ENCODE data around the gene FGFR4.

The FGFR4 gene

DNA sequence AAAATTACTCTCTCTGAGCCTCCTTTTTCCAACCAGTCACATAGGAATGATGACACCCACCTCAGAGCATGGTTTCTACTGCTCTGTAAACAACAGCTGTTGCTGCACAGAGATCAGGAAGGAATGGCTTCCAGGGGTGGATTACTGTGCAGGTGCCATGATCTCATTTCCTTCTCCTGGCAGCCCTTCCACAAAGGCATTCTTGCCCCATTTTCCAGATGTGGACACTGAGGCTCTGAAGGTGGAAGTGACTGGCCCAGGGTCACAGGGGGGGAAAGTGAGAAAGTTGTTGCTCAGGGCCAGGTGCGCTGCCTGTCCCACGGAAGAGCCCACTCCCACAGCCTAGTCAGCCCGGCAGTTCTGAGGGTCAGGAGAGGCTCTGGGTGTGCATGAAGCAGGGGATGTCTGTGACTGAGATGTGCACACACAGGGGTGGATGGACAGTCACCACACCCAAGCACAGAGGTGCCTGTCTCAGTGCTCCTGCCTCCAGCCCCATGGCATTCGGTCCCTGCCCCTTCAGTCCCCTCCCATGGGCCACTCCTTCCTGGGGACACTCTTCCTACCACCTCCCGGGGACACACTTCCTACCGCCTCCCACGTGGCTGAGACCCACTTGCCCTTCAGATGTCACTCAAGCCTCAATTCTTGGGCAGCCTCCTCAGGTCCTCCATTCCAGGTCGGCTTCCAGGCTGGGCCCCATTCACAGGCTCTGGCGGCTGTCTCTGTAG lies 17.0 kb downstream of the FGFR4 start:
- DNase-seq = no peak

DNA sequence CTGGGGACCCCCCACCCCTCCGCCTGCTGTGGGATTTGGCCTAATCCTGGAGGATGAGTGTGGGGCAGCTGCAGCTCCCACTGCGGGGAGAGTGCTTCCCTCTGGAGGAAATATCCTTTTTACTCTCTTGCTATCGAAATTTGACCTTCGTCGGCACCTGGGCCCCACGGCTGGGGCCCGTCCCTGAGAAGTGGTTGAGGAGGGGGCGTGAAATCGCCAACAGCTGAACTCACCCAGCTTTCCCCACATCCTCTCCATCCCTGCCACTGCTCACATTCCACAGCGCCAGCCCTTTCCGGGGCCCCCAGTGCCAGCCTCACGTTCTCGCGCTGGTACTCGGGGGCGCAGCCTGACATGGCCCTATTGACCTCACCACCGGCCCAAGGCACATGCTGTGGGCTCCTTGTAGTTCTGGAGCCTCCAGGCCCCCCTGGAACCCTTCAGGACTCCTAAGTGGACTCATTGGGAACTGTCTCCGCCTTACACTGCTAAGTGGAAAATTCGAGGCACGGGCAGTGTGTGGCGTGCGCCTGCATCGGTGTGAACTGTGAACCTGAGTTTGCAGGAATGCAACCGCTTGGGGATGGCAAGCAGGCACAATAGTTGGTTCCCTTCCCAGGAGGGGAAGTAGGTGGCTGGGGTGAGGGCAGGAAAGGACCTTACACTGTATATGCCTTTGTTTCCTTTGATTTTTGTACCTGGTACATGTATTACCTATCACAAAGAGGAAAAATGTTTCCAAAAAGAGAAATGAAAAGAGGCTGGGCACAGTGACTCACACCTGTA lies 19.2 kb downstream of the FGFR4 start:
- no peak for DNase-seq

DNA sequence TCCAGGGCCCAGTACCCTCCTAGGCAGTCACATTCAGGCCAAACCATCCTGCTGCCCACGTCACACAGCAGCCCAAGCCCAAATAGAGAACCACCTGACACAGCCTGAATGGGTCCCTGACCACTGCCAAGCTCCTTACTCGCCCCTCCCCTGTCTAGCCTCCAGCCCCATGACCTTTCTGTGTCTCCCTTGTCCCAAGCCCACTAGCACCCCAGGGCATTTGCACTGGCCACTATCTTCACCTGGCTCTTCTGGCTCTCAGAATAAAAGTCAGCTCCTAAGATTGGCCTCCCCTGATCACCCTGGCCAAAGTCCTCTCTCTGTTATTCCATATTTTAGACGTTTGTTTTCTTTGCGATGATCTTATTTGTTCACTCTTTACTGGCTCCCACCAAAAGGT lies 20.4 kb downstream of the FGFR4 start:
- no peak for DNase-seq

DNA sequence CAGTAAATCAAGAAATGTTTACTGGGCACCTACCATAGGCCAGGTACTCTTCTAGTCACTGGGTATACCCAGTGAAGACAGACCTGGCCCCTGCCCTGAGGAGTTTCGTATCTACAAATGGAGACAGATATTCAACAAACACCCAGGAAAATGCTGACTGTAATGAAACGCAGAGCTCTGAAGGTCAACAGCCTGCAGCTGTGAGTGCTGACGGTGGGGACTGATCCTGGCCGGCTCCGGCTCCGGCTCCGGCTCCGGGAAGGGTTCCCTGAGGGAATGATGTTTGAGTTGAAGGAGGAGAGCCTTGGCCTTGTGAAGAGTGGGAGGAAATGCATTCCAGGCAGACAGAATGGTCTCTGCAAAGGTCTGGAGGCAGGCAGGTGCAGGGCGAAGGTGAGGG lies 23.1 kb downstream of the FGFR4 start:
- no peak for DNase-seq

DNA sequence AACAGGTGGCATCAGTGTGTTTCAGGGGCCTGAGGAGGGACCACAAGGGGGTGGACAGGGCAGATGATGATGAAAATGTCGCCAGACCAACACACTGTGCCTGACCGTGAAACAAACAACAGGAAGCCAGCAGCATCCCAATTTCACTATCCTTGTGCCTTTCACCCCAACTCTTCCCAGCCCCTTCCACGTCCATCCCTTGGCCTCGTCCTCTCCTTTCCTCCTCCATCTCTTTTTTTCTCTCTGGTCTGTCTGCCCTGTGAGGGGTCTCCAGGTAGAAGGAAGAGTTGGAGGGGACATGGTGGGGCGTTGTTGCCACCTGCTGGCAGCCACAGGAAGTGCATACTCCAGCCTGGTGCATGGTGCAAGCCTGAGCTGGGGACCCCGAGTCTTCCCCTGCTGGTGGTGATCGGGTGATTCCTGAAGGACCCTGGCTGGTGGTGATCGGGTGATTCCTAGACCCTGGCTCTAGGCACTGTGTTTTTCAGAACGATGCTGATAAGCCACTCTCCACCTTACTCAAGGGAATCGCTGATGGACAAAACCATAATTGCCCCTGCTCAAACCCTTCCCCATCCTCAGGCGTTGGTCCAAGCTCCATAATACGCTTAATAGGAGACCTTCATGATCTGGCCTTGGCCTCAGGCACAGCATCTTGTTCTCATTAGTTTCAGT lies 25.1 kb downstream of the FGFR4 start:
- DNase-seq = no peak

DNA sequence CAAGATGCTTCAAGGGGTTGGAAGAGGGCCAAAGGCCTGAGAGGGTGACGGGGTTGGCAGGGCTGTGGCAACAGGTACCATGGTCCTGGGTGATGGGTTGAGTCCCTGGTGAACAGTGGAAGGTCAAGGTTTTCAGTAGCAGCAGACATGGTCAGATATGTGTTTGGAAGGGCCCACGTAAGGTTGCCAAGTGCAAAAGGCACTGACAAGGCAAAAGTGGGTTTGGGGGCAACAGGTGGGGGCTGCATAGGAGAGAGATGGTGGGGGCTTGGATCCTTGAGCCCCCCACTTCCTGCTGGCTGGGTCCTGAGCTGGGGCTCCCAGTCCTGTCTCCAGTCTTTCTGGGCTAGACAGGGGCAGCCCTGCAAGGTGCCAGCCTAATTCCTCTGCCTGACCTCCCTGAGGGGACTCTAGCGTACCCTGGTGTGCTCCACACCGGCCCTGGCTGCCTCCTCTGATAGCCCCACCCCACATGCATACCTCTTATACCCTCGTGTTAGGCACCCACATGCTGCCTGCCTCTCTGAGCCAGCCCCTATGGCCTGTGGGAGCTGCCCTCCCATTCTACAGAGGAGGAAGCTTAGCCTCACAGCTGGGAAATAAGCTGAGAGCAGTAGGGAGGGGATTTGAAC lies 26.0 kb downstream of the FGFR4 start:
- no peak for DNase-seq

DNA sequence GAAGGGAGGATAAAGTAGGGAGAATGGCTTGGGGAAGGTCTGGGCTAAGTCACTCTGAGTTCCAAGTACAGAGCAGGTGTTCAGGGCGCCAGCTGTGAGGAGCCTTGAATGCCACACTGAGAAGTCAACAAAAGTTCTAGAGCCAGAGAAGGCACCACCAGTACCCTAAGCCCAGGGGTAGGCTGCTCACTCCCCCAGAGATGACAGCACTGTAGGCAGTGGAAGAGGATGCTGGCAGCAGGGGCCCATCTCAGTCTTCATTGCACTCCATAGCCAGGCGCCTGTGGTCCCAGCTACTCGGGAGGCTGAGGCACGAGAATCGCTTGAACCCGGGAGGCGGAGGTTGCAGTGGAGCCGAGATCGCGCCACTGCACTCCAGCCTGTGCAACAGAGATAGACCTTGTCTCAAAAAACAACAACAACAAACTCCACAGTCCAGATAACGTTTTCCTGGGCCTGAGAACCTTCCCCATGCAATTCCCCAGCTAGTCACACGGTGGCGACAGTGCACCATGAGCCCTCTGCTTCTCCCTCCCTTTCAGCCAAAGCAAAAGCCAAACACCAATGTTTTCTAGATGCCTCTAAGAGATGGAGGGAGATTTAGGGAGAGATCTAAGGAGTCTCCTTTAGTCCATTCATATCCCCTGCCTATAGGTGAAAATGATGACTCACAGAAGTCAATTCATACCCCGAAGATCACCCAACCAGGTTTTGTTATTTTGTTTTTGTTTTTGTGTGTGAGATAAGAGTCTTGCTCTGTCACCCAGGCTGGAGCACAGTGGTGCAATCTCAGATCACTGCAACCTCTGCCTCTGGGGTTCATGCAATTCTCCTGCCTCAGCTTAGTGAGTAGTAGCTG lies 27.1 kb downstream of the FGFR4 start:
- DNase-seq = peak; percentile 56

DNA sequence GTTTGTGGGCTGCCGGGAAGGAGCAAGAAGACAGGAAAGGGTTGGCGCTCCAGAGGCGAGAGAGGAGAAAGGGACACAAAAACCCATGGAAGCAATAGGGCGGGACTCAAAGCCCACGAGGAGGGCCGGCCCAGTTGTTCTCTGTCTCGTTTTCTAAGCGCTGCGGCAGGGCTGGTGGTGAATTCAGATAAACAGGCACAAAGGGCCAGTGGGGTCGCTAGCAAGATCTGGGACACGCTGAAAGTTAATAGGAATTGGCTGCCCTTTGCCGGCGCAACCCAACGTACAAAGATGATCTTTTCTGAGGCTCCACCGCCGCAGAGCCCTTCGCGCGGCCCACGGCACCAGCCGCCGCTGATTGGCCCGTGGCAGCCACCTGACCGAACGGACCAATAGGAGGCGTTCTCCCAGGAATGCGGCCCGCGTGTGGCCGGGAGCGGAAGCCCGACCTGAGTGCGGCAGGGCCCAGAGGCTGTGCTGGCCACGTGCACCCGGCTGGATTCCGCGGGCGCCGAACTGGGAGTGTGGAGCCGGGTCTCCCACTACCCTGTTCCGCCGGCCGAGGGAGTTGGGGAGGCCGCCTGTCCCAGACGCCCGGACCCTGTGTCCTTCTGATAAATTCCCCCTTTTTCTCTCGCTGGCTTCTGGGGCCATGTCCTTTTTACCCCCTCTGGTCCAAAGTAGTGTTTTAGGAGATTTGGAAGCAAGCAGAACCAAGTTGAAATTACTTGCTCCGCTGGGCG lies 30.1 kb downstream of the FGFR4 start:
- DNase-seq = no peak

DNA sequence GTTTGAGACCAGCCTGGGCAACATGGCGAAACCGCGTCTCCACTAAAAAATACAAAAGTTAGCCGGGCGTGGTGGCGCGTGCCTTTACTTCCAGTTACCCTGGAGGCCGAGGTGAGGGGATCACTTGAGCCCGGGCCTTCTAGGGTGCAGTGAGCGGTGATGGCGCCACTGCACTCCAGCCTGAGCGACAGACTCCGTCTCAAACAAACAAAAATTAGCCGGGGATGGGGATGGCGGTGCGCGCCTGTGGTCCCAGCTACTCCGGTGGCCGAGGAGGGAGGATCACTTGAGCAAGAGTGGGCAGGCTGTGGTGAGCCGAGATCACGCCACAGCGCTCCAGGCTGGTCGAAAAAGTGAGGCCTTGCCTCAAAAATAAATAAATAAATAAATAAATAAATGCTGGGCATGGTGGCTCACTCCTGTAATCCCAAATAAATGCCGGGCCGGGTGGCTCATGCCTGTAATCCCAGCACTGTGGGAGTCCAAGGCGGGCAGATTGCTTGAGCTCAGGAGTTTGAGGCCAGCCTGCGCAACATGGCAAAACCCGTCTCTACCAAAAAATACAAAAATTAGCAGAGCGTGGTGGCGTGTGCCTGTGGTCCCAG lies 30.8 kb downstream of the FGFR4 start:
- no peak for DNase-seq

DNA sequence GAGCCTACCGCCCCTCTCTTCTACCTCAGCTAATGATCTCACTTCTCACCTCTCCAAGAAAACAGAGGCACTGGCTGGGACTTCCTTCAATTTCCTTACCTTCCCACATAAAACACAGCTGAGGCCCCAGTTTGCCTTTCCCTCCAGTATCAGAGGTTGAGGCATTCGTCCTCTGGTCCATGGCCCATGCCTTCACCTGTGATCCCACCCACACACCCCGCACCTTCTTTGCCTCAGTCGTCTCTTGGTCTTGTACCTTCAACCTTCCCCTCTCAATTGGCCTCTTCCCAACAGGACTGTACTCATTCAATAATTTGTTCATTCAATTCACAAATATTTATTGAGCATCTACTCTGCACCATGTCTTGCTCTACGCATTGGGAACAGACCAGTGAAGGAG lies 35.9 kb downstream of the FGFR4 start:
- no peak for DNase-seq

DNA sequence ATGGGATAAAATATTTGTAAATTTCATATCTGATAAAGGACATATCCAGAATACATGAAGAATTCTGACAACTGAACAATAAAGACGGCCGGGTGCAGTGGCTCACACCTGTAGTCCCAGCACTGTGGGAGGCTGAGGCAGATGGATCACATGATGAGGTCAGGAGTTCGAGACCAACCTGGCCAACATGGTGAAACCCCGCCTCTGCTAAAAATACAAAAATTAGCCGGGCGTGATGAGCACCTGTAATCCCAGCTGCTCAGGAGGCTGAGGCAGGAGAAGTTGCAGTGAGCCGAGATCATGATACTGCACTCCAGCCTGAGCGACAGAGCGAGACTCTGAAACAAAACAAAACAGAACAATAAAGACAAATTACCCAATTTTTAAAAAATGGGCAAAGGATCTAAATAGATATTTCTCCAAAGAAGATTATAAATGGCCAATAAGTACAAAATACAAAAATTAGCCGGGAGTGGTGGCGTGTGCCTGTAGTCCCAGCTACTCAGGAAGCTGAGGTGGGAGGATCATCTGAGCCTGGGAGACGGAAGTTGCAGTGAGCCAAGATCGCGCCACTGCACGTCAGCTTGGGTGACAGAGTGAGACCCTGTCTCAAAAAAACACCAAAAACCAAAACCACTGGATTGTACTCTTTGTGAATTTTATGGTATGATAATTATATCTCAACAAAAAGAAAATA lies 37.2 kb downstream of the FGFR4 start:
- no peak for DNase-seq

DNA sequence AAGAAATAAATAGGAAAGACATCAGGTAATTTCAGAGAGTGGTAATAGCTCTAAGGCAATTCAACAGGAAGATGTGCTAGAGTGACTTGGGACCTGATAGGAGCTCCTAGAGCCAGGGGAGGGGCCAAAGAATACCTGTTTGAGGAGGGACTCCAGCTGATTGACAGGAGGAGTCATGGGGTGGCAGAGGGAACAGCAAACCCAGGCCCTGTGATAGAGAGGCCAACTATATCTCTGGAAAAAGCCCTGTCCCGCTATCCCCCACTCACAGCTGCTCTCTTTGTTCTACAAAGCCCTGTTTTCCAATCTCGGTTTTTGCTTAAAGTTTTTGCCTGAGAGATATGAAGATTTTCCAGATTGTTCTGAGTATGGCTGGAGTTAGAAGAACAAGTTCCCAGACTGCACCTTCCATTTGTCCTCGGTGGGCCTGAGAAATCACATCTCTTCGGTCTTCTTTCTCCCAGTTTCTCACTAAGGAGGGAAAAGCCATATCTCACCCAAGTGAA lies 37.8 kb downstream of the FGFR4 start:
- no peak for DNase-seq

DNA sequence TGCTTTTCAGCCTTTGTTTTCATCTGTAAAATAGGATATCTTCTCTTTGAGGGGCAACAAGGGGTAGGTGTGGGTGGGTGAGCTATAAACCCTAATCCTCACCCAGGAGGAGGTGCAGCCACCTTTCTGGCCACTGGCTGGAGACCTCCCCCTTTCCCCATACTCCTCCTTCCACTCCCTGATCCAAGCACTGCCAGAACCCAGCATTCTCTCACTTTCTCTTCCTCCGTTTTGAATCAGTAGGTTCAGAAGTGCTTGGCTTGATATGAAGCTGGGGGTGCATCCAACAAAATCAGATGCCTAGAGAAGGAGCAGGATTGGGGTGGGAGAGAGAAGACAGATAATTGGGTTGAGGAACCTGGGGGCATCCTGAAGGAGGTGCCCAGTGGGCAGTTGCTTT lies 40.1 kb downstream of the FGFR4 start:
- DNase-seq = no peak

DNA sequence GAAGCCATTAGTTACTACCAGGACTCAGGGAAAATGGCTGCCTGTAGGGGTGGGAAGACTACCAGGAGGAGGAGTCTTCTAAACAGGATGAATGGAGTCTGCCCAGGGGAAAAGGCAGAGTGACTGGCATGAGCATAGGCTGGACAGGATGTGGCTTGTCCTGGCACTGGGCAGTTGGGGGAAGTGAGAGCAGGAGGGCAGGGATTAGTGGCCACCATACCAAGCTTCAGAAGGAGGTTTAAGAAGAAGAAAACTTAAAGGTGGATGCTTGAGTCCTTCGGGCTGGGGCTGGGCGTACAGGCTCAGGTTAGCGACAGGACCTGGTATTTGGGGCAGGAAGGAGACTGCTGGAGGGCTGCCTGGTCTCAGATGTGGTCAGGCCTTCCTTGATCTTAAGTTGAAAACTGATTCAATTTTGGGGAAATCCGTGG lies 41.9 kb downstream of the FGFR4 start:
- DNase-seq = peak; percentile 61

DNA sequence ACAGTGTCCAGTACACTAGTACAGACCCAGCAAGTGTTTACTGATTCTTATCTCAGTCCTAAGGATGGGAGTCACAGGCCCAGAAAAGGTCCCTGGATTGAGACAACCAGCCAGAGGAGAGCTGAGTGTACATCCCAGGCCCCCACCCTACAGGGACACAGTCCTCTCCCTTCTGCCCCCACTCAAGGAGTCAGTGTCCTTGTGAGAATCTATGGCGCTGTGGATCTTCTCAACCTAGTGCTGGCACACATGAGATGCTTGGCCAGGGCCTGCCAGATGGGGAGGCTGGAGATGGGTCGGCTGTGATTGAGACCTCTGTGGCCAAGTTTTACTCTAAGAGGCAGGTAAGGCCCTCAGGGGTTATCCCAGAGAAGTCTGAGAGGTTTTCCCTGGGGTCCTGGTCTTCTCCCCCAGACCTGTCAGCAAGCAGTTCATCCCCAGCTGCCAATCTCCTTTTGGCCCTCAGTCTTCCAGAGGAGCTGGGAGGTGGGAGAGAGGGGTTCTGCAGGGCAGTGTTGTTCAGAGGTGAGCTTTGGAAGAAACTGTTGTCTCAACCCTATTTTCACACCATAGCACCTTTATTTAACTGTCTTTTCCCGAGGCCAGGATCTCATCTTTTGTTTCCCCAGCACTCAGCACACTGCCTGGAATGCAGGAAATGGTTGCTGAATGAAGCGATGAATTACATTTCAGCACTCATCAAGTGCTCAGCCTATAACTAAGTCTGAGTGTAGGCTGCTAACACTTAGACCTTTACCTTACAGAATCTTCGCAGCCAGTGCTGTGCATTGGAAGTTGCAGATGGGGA lies 43.7 kb downstream of the FGFR4 start:
- DNase-seq = peak; percentile 62

DNA sequence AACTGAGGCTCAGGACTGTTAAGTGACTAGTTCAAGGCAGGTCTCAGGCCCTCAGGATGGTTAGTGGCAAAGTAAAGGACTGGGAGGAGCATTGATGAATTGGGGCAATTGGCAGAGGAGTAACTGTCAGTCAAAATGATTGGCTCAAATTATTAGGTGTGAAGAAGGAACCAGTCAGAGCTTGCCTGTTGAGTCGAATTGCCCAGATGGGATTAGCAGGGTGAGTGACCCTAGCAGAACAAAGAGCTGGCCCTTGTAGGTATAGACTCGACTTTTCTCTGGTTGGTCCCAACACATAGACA lies 44.3 kb downstream of the FGFR4 start:
- DNase-seq = no peak

DNA sequence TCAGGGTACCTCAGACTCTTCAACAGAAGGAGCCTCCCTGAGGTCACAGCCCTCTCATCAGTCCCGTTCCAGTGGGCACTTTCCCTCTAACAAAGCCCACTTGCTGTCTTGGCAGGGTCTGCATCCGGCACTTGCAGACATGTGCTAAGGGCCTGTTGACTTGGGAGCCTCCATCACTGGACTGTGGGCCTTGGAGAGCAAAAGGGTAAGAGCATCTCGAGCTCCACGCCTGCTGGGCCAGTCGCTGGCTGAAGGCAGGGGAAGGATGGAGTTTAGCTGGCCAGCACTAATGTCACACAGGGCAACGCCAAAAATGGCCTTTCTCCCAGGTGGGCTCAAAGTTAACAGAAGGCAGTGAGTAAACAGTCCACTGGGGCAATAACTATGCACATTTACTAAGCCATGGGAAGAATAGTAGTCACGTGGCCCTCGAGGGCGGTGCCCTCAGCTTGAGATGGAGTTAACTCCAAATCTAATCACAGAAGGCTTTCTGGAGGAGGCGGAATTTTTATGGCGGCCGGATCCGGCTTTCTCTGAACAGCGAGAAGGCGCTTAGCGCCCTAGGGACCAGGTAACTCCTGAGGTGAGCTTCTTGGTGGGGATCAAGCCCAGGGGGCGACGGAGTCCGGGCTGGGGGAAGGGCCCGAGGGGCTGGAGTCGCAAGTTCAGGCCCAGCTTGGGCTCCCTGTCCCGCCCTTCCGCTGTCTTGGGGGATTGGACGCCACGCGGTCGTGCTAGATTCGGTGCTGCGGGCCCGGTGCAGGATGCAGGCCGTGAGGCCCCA lies 44.8 kb downstream of the FGFR4 start:
- DNase-seq = no peak

DNA sequence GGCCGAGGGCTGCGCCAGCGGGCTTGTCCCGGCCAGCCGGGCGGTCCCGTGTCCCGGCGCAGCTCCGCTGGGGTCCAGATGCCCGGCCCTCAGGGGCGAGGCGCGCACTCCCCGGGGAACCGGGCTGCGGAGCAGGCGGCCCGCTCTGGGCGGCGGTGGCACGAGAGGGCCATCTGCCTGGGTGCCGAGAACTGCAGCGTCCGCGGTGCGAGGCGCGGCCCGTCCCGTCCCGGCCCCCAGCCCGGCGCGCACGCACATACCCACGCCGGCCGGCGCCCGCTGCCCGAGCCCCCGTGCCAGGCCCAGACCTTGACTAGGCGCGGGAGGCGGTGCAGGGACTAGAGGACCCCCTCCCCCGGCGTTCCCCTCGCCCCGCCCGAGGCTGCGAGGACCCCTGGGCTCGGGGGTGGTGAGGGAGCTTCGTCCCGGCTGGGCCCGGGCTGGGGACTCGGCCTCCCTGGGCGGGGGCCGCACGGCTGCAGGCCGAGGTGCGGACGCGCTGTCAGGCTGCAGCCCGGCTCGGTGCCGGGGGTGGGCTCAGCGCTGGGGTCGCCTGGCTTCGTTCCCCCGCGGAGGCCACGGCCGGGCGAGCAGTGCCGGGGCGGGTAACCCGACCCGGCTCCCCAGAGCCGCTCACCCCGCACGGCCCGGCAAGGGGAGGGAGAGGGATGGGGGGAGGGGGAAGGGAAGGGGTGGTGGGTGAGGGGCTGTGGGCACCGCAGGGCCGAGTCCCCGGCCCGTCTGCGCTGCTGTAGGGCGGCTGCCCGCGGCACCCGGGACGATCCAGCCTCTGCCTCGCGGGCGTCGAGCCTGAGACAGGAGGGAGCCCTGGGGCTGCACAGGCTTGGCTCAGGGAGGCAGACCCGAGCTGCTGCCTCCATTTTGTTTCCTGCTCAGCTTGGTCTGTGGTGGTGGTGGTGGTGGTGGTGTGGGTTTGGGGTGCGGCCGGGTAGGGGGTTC lies 45.7 kb downstream of the FGFR4 start:
- no peak for DNase-seq

All from NCI-H226 (cell line).